CD14-positive monocyte (primary cell): ENCODE data around the gene ZSCAN12. TPM values are rescaled to one million over a fixed set of nuclear protein-coding genes. Genes with fewer than 3 reads are reported as not detected.
"Not testable (repeated sequence)": the region's sequence is repeated elsewhere in the genome, so short reads cannot be mapped to it uniquely, and the experiment has no call there.

Experiments
- DNase-seq, 3 donors: peaks; one replicate each; pipeline ENCODE4 v3.0.0-alpha.2; 2011 to 2022
- H2AFZ ChIP-seq: 2 replicates; pipeline ENCODE4 v1.6.0; 2012; ENCODE audit warnings: mild to moderate bottlenecking, low read depth, low read length, inconsistent platforms; ENCODE audit not compliant: insufficient read depth, poor library complexity, severe bottlenecking
- H3K27ac ChIP-seq, 2 donors: 1 replicate in 1 of 2; 2 replicates in 1 of 2; pipeline ENCODE4 v1.5.1; 2012 to 2013; ENCODE audit warnings: low read length in 2 of 2, control low read depth in 1 of 2, inconsistent platforms in 1 of 2, low read depth in 1 of 2, mild to moderate bottlenecking in 1 of 2
- H3K27me3 ChIP-seq, 2 donors: one replicate each; pipeline versions ENCODE4 v1.6.0 to v1.6.1; 2011 to 2013; ENCODE audit warnings: low read length in 2 of 2; ENCODE audit not compliant: control insufficient read depth in 2 of 2, insufficient read depth in 2 of 2
- H3K36me3 ChIP-seq, 2 donors: replicated peaks in 1 of 2; 1 replicate in 1 of 2; 2 replicates in 1 of 2; pipeline versions ENCODE4 v1.5.1 to v1.6.1; 2012 to 2013; ENCODE audit warnings: low read length in 2 of 2, control low read depth in 1 of 2, inconsistent platforms in 1 of 2, mild to moderate bottlenecking in 1 of 2; ENCODE audit not compliant: insufficient read depth in 2 of 2, control insufficient read depth in 1 of 2
- H3K4me1 ChIP-seq, 2 donors: 1 replicate in 1 of 2; 2 replicates in 1 of 2; pipeline versions ENCODE4 v1.5.1 to v1.6.1; 2012 to 2013; ENCODE audit warnings: low read length in 2 of 2, control low read depth in 1 of 2, inconsistent platforms in 1 of 2, mild to moderate bottlenecking in 1 of 2, moderate library complexity in 1 of 2; ENCODE audit not compliant: insufficient read depth in 2 of 2, control insufficient read depth in 1 of 2
- H3K4me2 ChIP-seq: replicated peaks from 2 replicates; pipeline ENCODE3; 2012; ENCODE audit warnings: low read length, moderate library complexity, mild to moderate bottlenecking; ENCODE audit not compliant: poor library complexity, severe bottlenecking; ENCODE audit errors: extremely low read depth
- H3K4me3 ChIP-seq, 3 experiments: fragments of 200-600 bp in 1 of 3; sonication (generic) in 1 of 3; replicated peaks in 1 of 3; 1 replicate in 2 of 3; 2 replicates in 1 of 3; pipeline ENCODE4 v1.5.1; 2011 to 2013; ENCODE audit warnings: low read length in 3 of 3, mild to moderate bottlenecking in 3 of 3, control low read depth in 2 of 3, low read depth in 2 of 3, inconsistent platforms in 1 of 3, moderate library complexity in 1 of 3
- H3K79me2 ChIP-seq: 2 replicates; pipeline ENCODE4 v1.6.0; 2012; ENCODE audit warnings: mild to moderate bottlenecking, control low read depth, inconsistent platforms, low read length, moderate library complexity; ENCODE audit not compliant: insufficient read depth
- H3K9ac ChIP-seq: 2 replicates; pipeline ENCODE4 v1.6.0; 2017; ENCODE audit warnings: low read length, mild to moderate bottlenecking; ENCODE audit not compliant: insufficient read depth, poor library complexity, severe bottlenecking
- H3K9me3 ChIP-seq, 2 donors: replicated peaks in 1 of 2; 1 replicate in 1 of 2; 2 replicates in 1 of 2; pipeline versions ENCODE4 v1.5.1 to v1.6.1; 2012 to 2013; ENCODE audit warnings: low read length in 2 of 2, control low read depth in 1 of 2; ENCODE audit not compliant: control insufficient read depth in 1 of 2, insufficient read depth in 1 of 2
- H4K20me1 ChIP-seq: 2 replicates; pipeline ENCODE4 v1.6.0; 2012; ENCODE audit warnings: mild to moderate bottlenecking, low read length, control low read depth, moderate library complexity; ENCODE audit not compliant: insufficient read depth
- H3K27ac Mint-ChIP-seq, 7 donors: one replicate each; pipeline ENCODE4 v1.8.0; 2020; ENCODE audit warnings: mild to moderate bottlenecking in 7 of 7, mixed read lengths in 7 of 7, moderate library complexity in 6 of 7, inconsistent platforms in 2 of 7
- H3K27me3 Mint-ChIP-seq, 3 donors: one replicate each; pipeline ENCODE4 v1.8.0; 2021 to 2022; ENCODE audit warnings: low read depth in 3 of 3, mild to moderate bottlenecking in 3 of 3, mixed read lengths in 3 of 3, moderate library complexity in 3 of 3, inconsistent platforms in 1 of 3
- H3K36me3 Mint-ChIP-seq, 2 donors: one replicate each; pipeline ENCODE4 v1.8.0; 2020; ENCODE audit warnings: mixed read lengths in 2 of 2, inconsistent platforms in 1 of 2, mild to moderate bottlenecking in 1 of 2
- H3K4me1 Mint-ChIP-seq: one replicate; pipeline ENCODE4 v1.8.0; 2020; ENCODE audit warnings: mild to moderate bottlenecking, mixed read lengths
- H3K4me3 Mint-ChIP-seq, 2 donors: one replicate each; pipeline ENCODE4 v1.8.0; 2020; ENCODE audit warnings: mild to moderate bottlenecking in 2 of 2, mixed read lengths in 2 of 2, moderate library complexity in 1 of 2
- H3K9me3 Mint-ChIP-seq, 7 donors: one replicate each; pipeline ENCODE4 v1.8.0; 2020 to 2022; ENCODE audit warnings: mixed read lengths in 7 of 7, mild to moderate bottlenecking in 6 of 7, moderate library complexity in 6 of 7, inconsistent platforms in 2 of 7
- WGBS: methylation state at CpG from one replicate; pipeline ENCODE4 v1.1.5; 2013; ENCODE audit warnings: missing lambda C conversion rate; ENCODE audit not compliant: insufficient coverage; 5-methylcytosine and 5-hydroxymethylcytosine counted together
- intact Hi-C, 2 donors: fragments of 100-400 bp; cut with micrococcal nuclease; formaldehyde crosslinking; loops; one replicate each; pipeline versions ENCODE4 v1.15.0 to v1.15.1; 2023
- polyA plus RNA-seq, 3 donors: library from polyadenylated mRNA; depleted of rRNA in 1 of 3; unstranded in 2 of 3; stranded (reverse) in 1 of 3; fragments of 300-500 nt in 2 of 3; fragments of >200 nt in 1 of 3; fragmentation: Illumina TruSeq in 2 of 3; gene quantifications; 1 replicate in 2 of 3; 2 replicates in 1 of 3; pipeline ENCODE4 v1.2.3, GENCODE V29; 2012 to 2021
- TF ChIP-seq, protein P1 (sequence below): fragments of 200-600 bp; IDR thresholded peaks from one replicate; pipeline ENCODE4 v1.8.0; 2022; ENCODE audit warnings: antibody characterized with exemption, mild to moderate bottlenecking

ZSCAN12 gene
- polyA plus RNA-seq, 3 donors, result 0.50 to 0.79 (median 0.73) TPM

- DNase-seq, result no peak
- no peaks in the 10 kb centered on the region for H3K36me3 ChIP-seq
- no peak overlapping the region for H3K4me2 ChIP-seq
- H3K9me3 Mint-ChIP-seq, result peaks cover 0 to 11% (median 6%) of the 10 kb centered on the region in 7 donors
- H3K27ac Mint-ChIP-seq, result no peak overlapping the region
- H3K4me3 Mint-ChIP-seq, result no peak overlapping the region
- peaks cover 0 to 2% of the 10 kb centered on the region in 2 donors for H3K36me3 Mint-ChIP-seq
- H3K4me1 ChIP-seq, result no peaks in the 10 kb centered on the region
- peaks cover 11 to 13% of the 10 kb centered on the region in 2 donors for H3K27me3 ChIP-seq
- TF ChIP-seq, protein P1, sequence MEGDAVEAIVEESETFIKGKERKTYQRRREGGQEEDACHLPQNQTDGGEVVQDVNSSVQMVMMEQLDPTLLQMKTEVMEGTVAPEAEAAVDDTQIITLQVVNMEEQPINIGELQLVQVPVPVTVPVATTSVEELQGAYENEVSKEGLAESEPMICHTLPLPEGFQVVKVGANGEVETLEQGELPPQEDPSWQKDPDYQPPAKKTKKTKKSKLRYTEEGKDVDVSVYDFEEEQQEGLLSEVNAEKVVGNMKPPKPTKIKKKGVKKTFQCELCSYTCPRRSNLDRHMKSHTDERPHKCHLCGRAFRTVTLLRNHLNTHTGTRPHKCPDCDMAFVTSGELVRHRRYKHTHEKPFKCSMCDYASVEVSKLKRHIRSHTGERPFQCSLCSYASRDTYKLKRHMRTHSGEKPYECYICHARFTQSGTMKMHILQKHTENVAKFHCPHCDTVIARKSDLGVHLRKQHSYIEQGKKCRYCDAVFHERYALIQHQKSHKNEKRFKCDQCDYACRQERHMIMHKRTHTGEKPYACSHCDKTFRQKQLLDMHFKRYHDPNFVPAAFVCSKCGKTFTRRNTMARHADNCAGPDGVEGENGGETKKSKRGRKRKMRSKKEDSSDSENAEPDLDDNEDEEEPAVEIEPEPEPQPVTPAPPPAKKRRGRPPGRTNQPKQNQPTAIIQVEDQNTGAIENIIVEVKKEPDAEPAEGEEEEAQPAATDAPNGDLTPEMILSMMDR, result no peak
- no CpG with 5 or more reads among the region's 5 CpGs for whole genome bisulfite sequencing
- H3K9ac ChIP-seq, result no peak overlapping the region
- no peak overlapping the region for H3K4me3 ChIP-seq
- intact Hi-C loops, result no loop called here
- no peaks in the 10 kb centered on the region for H3K79me2 ChIP-seq
- no peaks in the 10 kb centered on the region for H3K4me1 Mint-ChIP-seq
- H3K27me3 Mint-ChIP-seq, result peaks cover 24 to 28% (median 25%) of the 10 kb centered on the region in 3 donors
- H3K27ac ChIP-seq, result no peak overlapping the region
- H3K9me3 ChIP-seq, result no peaks in the 10 kb centered on the region
- no peaks in the 10 kb centered on the region for H4K20me1 ChIP-seq
- no peak overlapping the region for H2AFZ ChIP-seq
Measured at GRCh38 chr6:28408076-28408802, 8.7 kb upstream of the ZSCAN12 start.

GRCh38 chr6:28407401-28407800 is 7.9 kb upstream of the ZSCAN12 start:
- H3K79me2 ChIP-seq, result no peaks in the 10 kb centered on the region
- WGBS, result 71% methylated on average over 2 of the region's 2 CpGs
- H3K27me3 Mint-ChIP-seq, result peaks cover 27 to 30% (median 27%) of the 10 kb centered on the region in 3 donors
- H3K9me3 ChIP-seq, result no peaks in the 10 kb centered on the region
- no peak overlapping the region for H3K9ac ChIP-seq
- TF ChIP-seq, protein P1, result no peak
- no peaks in the 10 kb centered on the region for H3K4me1 Mint-ChIP-seq
- H4K20me1 ChIP-seq, result no peaks in the 10 kb centered on the region
- no peak overlapping the region for H3K27ac Mint-ChIP-seq
- no peak overlapping the region for H2AFZ ChIP-seq
- H3K27me3 ChIP-seq, result peaks cover 16 to 17% of the 10 kb centered on the region in 2 donors
- H3K4me2 ChIP-seq, result no peak overlapping the region
- no peaks in the 10 kb centered on the region for H3K4me1 ChIP-seq
- H3K9me3 Mint-ChIP-seq, result peaks cover 0 to 11% (median 6%) of the 10 kb centered on the region in 7 donors
- no peak for DNase-seq
- H3K36me3 Mint-ChIP-seq, result peaks cover 0 to 2% of the 10 kb centered on the region in 2 donors
- H3K4me3 ChIP-seq, result no peak overlapping the region
- H3K36me3 ChIP-seq, result no peaks in the 10 kb centered on the region
- peak overlapping the region in 1 of 2 donors; percentile 21 for H3K4me3 Mint-ChIP-seq
- no peak overlapping the region for H3K27ac ChIP-seq
- intact Hi-C loops, result no loop called here

DNA sequence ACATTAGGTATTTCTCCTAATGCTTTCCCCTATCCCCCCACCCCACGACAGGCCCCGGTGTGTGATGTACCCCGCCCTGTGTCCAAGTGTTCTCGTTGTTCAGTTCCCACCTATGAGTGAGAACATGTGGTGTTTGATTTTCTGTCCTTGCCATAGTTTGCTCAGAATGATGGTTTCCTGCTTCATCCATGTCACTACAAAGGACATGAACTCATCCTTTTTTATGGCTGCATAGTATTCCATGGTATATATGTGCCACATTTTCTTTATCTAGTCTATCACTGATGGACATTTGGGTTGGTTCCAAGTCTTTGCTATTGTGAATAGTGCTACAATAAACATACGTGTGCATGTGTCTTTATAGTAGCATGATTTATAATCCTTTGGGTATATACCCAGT is 4.4 kb upstream of the ZSCAN12 start:
- H3K36me3 Mint-ChIP-seq, intact Hi-C loops, H3K9ac ChIP-seq, H3K4me2 ChIP-seq, H3K4me3 Mint-ChIP-seq, H3K79me2 ChIP-seq, DNase-seq, H3K27ac ChIP-seq, H3K9me3 ChIP-seq, H3K4me3 ChIP-seq, H2AFZ ChIP-seq, H3K36me3 ChIP-seq, H4K20me1 ChIP-seq, H3K27ac Mint-ChIP-seq: not testable (repeated sequence)
- Histone ChIP-seq H3K27me3 (peaks cover 28 to 33% of the 10 kb centered on the region in 2 donors), H3K4me1 (peaks cover 7 to 10% of the 10 kb centered on the region in 2 donors)
- no CpG with 5 or more reads among the region's 5 CpGs for WGBS
- peaks cover 0 to 11% (median 7%) of the 10 kb centered on the region in 7 donors for H3K9me3 Mint-ChIP-seq
- H3K4me1 Mint-ChIP-seq, result peaks cover 12% of the 10 kb centered on the region
- peaks cover 39 to 46% (median 43%) of the 10 kb centered on the region in 3 donors for H3K27me3 Mint-ChIP-seq
